Activated effector memory CD4-positive, alpha-beta T cell treated with Interleukin-2 at 50 U/mL for 16 hours (primary cell): Measurements from ENCODE around the gene MAPK6.

Experiments
- DNase-seq: peaks from one replicate; pipeline ENCODE4 v3.0.0-alpha.2; 2020

Gene MAPK6

DNA sequence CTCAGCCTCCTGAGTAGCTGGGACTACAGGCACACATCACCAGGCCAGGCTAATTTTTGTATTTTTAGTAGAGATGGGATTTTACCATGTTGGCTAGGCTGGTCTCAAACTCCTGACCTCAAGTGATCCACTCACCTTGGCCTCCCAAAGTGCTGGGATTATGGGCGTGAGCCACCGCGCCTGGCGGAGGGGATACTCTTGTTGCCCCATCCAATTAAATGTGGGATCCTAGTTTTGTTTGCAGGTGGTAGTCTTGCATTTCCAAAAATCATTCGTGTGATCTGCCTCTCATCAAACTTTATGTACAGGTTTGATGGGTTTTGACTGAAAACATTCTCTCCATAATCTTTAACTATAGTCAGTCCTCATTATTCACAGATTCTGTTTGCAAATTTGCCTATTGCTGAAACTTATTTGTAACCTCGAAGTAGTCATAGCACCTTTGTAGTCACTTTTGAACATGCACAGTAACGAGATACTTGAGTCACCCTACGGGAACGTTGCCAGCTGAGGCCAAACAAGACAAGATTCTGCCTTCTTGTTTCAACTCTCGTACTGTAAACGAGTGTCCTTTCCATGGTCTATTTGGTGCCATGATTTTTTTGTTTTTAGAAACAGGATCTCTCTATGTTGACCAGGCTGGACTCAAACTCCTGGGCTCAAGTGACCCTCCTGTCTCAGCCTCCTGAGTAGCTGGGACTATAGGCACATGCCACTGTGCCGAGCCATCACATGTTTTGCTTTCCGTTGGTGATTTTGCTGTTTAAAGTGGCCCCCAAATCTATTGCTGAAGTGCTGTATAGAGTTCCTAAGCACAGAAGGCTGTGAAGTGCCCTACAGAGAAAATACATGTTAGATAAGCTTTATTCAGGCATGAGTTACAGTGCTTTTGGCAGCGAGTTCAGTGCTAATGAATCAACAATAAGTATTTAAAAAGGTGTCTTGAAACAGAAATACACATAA is 8.1 kb upstream of the MAPK6 start:
- DNase-seq: no peak

DNA sequence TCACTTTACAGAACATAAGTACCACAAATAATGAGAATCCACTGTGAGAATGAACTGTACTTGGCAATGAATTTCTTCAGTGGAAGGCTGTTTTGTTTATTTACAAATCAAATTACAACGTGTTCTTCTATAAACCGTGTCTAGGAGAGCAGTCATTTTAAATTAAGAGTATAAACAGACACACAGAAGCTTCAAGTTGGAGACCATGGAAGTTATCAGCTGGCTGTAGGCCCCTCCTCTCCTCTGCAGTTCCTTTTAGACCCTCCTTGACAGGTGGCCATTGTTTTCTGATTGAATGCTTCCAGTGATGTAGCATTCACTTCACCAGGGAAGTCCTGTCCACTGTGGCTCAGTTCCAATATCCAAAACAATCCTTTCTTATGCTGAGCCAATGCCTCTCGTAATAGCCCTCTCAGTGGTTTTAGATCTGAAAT is 7.3 kb upstream of the MAPK6 start:
- DNase-seq: no peak

DNA sequence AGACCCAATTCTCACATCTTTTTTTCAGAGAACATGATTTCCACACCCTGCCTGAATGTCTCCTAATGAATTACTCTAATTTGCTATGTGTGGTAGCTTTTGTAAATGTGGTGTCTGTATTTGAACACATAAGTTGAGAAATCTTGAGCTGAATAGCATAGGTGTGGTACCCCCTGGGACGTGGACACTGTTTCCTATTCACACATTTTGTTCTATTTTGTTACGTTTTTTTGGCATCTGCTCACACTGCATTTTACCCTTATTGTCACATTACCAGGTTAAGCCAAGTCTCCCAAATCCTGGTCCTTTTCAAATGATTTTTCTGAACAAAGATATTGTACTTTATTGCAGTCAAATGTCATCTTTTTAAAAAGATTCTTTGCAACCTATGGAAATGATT is 6.8 kb upstream of the MAPK6 start:
- DNase-seq: no peak

DNA sequence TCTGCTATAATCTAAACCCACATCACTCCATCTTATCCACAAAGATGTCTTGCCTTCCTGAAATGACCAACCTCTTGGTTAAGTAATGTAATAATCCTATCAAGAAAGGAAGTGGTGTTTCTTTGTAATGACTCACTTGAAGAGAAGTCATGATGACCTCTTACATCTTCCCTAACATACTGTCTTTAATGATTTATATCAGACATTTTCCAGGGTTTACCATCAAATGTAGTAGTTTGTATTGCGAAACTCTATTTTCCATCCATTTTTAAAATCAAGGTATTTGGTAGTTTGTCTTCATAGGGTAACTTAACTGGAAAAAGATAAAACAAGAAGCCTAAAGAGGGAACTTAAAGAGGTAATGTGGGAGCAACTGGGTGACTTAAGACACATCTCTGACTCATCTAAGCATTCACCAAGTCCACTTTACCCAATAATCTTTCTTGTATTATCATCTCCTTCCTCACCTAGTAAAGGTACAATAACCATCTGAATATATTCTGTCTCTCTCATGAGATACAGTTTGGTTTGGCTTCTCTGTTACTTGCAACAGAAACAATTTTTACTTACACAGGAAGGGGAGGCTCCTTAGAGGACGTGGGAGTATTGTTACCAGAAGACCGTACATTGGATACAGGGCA is 5.7 kb upstream of the MAPK6 start:
- no peak for DNase-seq

DNA sequence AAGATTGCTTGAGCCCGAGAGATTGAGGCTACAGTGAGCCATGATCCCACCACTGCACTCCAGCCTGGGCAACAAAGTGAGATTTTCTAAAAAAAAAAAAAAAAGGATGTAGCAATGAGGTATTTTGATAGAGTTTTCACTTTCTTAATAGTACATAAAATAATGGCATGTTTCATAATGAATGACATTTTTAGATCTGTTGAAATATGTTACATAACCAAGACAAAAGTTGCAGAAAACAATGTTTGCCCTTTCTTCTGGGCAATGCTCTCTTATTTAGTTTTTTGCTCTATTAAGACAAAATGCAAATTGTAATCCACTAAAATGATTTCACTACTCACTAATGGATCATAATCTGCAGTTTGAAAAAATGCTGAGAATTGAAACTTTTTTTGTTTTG is 4.4 kb upstream of the MAPK6 start:
- no peak for DNase-seq

DNA sequence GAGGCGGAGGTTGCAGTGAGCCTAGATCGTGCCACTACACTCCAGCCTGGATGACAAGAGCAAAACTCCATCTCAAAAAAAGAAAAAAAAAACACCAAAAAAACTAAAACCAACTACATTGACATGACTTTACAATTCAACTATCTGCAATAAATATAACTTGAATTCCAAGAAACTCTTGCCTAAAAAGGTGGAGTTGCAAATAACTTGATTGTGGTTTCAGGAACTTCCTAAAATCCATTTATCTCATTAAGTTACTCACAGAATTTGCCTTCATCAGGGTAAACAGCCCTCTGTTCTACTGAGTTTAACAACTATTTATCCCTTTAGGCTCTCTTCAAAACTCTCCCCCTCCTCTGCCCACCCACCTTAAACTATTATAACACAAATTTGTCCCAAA is 2.7 kb upstream of the MAPK6 start:
- DNase-seq: no peak

DNA sequence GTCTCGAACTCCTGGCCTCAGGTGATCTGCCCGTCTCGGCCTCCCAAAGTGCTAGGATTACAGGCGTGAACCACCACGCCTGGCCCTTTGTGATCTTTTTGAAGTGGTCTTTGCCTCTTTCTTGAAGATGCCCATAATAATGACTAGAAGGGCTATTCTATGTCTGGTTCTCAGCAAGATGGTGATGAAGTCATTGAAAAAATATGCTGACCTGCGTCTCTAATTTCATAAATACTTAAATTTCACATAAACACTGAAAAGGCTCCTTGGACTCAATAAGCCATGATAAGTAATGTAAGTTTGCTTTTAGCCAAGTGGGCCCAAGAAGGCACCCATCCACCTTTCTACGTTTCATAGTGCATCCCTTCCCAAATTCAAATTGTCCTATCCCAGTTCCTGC is 775 bp upstream of the MAPK6 start:
- DNase-seq: no peak

DNA sequence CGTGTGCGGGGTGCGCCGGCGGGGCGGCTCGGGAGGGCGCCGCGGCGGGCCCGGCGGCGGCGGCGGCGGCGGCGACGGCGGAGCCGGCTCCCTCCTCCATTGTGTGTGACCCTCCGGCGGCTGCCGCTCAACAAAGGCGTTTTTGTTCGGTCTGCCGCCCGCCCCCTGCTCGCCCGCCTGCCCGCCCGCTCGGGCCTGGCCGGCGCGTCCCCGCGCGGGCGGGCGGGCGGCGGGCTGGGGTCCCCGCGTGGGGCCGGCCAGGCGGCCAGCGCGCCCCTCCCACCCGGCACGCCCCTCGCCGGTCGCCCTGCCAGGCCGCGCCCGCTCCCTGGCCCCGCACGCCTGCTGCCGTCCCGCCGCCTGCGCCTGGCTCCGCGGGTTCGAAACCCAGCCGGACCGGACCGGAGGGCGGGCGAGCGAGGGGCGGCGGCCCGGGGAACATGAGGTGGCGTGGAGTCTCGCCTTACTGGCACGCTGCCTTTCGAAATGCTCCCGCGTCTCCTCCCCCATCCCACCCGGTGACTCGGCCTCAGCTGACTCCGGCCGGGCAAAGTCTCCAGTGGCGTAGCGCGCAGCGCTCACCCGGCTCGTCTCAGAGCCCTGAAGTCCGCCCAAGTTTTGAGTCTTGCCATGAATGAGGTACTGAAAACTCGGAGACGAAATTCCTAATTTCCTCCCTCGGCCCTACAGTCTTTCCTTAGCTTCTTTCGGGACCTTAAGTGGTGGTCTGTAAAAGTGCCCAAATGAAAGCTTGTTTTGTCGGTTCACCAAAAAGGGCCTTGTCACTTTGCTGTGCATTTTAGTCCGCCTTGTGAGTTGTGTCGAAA is 588 bp downstream of the MAPK6 start:
- DNase-seq: peak; percentile 51

DNA sequence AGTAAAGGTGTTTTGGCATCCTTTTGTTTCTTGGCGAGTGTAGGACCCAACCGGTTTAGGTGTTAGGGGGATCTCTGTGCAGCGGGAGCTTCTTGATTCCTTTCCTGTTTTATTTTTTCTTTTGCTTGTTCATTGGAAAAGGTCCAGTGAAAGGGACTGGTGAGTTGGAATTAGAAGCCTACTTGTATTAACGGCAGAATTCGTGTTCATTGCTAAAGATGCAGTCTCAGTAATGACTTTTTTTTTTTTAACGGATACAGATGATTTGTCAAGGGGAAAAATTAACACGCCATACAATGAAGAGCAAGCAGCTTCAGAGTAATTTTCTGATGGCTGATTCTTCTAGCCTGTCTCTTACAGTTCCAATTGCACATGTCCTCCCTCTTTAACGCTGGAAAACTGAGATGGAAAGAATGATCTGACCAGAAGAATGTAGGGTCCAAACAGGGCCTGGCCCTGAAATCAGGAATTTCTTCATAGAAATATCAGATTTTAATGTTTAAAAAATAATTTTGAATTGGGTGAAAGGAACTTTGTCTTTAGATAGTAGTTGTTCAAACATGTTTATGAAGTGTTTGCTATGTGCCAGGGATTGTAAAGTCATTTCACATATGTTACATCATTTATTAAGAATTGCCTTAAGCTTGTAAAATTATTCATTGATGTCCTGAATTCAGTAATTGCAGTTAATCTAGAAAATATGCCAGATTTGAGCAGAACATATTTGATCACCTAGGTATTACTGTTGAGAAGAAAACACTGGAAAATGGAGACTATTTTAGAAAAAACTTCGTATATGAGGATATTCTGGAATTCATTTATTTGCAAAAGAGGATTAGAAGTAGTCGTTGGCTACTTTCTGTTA is 1.4 kb downstream of the MAPK6 start:
- no peak for DNase-seq

DNA sequence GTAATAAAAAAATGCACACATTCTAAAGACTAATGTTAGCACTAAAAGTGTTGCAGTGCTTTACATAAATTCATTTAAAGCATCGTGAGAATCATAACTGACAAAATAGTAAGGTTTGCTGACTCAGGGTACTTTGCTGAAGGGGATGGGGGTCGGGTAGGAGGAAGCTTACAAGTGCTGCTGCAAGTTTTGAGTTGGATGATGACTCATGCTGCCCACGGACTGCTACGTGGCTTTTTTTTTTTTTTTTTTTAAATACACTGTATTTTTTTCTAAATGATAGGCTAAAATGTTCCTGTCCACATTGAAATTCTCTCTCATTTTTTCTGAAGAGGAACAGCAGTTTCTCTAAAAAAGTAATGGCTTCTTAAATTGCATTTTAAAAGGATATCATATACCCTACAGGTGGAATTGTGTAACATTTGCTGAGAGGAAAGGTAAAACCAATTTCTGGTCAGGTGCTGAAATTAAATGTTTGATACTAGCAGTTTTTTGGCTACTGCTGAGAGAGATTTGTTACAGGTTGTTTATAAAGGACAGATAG is 2.2 kb downstream of the MAPK6 start:
- peak; percentile 39 for DNase-seq

DNA sequence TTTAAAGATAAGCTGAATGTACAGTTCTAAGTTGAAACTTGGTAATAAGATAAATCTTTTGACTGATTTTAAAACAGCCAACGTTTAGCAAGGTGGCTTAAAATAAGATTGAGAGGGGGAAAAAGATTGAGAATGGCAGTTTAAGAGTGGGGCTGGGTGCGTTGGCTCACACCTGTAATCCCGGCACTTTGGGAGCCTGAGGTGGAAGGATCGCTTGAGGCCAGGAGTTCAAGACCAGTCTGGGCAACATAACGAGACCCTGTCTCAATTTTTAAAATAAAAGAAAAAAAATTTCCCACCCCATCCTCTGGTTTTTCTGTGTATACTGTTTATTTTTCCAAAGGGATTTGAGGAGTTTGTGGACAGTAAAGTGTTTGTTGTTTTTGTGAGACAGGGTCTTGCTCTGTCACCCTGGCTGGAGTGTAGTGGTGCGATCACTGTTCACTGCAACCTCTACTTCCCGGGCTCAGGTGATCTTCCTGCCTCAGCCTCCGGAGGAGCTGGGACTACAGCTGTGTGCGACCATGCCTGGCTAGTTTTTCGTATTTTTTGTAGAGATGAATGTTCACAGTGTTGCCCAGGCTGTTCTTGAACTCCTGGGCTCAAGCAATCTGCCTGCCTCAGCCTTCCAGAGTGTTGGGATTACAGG is 3.0 kb downstream of the MAPK6 start:
- no peak for DNase-seq

DNA sequence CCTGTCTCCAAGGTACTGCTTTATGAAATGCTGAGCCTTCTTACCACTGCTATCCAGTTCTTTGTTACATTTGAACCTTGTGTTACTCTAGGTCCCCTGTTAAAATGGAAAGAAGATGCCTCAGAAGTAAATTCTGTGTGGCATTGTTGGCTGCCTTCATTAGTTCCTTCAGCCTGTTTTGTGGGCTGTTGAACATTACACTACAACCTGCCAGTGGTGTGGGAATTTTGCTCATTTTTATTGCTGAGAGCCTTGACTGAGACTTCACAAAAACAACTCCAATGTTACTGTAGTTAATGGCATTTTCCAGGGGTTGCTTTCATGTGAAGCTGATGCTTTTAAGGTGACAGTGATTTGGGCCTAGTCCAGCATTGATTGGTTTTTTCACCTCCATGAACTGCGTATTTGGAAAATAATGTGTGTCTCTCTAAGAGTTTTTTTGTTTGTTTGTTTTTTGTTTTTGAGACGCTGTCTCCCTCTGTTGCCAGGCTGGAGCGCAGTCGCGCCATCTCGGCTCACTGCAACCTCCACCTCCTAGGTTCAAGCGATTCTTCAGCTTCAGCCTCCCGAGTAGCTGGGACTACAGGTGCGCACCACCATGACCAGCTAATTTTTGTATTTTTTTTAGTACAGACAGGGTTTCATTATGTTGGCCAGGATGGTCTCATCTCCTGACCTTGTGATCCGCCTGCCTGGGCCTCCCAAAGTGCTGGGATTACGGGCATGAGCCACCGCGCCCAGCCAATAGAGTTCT is 4.3 kb downstream of the MAPK6 start:
- DNase-seq: no peak

DNA sequence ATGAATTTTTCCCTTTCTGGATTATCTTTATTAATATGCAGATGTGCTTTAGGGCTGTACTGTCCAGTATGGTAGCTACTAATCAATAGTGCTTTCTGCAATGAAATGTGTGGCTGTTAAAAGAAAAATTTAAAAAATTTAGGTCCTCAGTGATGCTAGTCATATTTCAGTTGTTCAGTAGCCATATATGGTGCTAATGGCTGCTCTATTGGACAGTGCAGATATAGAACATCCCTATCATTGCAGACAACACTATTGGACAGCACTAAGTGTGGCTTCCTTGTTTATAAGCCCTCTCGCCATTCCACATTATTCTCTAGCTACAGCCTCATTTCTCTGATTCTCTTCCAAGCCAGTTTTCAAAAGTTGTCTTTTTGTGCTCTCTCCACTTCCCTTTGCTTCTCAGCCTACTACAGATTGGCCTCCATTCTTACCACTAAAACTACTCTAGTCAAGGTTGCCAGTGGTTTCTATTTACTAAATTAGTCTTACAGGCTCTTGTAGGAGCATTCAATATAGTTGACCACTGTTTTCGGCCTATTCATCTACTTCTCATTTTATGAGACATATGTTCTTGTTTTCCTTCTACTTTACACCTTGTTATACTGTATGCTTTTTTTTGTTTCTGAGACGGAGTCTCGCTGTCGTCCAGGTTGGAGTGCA is 9.5 kb downstream of the MAPK6 start:
- no peak for DNase-seq

DNA sequence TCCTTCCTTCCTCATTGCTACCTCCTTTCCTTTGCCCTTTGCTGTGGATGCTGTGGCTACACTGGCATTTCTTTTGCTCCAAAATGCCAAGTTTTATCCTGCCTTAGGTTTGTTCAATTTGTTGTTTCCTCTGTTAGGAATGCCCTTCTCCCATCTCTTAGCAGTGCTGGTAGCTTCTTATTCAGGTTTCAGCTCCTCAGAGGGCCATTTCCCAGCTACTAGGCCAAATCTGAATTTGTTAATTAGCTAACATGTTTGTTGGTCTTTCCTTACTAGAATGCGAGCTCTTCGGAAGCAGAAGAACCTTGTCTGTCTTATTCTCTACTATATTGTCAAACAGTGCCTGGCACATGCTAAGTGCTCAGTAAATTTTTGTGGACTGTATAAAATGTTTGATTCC is 11.0 kb downstream of the MAPK6 start:
- no peak for DNase-seq

DNA sequence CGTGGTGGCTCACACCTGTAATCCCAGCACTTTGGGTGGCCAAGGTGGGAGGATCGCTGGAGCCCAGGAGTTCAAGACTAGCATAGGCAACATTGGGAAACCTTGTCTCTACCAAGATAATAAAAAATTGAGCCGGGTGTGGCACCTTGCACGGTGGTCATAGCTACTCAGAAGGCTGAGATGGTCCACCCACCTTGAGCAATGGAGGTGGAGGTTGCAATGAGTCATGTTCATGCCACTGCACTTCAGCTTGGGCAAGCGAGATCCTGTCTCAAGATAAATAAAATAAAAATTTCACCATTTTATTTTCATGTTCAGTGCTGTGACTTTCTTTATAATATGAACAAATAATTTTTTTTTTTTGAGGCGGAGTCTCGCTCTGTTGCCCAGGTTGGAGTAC is 12.5 kb downstream of the MAPK6 start:
- DNase-seq: no peak

DNA sequence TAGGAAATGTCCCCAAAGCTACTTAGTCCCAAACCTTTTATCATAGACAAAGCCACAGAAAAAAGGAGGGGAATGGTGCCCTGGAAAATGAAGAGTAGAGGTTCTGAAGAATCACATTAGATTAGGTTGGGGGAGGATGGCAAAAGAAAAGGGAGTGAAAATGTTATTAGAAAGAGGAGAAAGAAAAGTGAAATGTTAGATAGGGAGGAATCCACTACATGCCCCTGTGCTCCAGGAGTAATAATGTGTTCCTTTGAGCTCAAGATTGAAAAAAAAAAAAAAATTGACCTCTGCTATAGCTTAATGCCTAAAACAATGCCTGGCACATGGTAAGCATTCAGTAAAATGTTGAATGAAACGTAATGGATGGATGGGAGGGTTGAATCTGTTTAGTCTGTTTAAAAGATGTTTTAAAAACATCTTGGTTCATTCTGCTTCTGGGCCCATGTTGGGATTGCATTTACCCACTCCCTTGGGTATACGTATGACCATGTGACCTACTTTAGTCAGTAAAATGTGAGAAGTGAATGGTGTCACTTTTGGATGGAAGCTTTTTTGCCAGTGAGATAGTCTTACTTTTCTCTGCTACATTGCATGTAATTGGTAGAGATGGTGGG is 19.0 kb downstream of the MAPK6 start:
- DNase-seq: no peak

DNA sequence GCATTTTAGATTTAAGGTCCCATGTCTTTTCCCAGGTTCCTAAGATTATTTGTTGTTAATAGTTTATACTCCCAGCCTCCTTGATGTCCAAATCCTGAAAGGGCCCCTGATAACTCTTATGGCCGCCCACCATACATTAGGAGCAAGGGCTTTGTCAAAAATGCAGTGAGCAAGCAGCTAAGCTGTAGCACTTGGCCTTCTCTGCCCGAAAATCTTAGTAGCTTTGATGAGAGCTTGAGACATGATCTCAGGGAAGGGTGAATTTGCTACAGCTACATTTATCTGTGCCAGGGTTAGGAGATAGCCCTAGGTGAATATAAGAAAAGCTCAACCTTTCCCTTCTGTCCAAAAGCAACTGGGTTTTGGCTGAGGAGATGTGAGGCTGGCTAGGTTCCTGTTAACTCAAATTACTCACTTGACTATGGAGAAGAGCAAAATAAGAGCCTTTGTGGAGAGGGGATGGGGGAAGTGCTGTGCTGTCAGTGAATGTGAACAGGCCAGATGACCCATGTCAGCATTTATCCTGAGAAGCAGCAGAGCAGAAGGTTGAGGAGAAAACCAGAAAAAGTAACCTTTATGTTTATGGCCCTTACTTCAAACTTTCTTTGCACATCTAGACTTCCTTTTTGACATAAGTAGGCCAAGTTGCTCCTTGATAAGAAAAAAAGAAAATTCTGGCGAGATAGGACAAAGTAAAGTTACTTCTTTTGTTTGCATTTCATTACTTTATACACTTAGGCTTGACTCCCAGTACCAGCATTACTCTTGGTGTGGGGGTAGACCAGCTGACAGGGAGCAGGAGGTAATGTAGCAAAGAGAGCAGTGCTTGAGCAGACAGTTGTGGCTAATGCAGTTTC is 21.1 kb downstream of the MAPK6 start:
- DNase-seq: no peak

DNA sequence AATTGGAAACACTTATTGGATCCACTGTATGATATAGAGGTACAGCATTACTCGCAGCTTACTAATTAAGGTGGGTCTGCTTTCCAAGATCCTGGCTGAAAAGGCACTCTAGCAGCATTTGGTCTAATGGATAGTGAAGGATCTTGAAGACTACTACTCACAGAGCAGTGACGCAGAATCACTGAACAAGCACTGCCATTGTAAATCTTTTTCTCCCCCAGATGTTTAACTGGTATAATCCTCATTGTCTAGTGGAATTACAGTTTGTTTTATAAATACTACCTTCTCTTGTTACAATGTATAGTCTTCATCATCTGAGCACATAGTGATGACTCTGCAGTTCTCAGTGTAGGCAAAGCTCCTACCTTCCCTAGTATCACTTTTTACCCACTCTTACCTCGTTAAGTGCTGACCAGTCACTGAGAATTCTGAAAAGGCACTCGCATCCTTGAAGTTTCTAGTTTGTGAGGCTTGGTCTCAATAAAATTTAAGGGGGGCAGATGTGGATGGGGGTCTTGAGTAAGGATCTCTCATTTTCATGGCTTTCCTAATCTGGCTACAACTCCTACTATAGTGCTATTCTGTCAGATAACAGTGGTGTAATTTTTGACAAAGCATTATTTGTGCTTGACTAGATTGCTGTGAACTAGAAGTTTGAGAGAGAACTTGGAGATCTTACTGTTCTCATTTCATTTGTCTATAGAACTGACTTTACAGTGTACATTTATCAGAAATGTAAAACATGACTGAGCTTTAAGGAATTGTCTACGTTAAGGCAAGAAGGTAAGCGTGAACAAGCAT is 23.2 kb downstream of the MAPK6 start:
- DNase-seq: no peak
